ENCODE measurements around the gene TSNAX. TPM values are rescaled to one million over a fixed set of nuclear protein-coding genes. Genes with fewer than 3 reads are reported as not detected.

The TSNAX gene
- total and polyA plus RNA-seq, 9 of the 15 experiments (the other 6 are each of a cell fraction or from before 2014, with no cell fraction given), result 33.8 to 102 (median 61.2) TPM

DNA sequence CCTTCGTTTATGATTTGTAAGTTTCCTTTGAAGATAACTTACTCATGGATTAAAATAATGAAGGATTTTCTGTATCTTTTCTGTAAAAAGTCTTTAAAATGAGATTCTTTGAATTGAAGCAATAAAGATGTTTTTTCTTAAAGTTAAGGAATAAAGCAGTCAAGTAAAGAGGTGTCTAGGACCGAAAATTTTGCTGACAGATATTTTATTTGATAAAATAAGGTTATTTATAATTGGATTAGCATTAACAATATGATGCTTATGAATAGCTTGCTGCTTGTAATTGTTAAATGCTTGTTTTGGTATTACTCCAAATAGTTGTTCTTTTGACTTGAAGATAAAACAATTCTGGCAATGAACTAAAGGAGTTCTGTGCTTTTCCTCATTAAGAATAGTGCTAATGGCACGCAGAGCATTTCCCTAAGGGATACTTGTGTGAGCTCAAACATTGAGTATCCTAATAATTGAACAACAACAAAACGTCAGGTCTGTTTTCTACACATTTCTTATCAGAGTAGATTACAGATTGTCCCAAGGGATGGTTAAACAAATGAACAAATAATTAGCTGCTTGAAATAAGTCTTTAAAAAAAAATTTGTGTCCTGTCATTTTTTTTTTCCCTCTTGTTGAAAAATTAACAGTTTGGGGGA lies 16.6 kb downstream of the TSNAX start:
- Histone ChIP-seq H3K27me3 (ENCODE audit: control insufficient read depth in 2 of 2, insufficient read depth in 2 of 2, low read length in 2 of 2) (no peaks in the 10 kb centered on the region), H3K79me2 (ENCODE audit: control insufficient read depth, insufficient read depth, low read length) (peaks cover 12% of the 10 kb centered on the region; the same call in 2 of the 3 replicates), H3K9me1 (ENCODE audit: control insufficient read depth, insufficient read depth, low read length) (peaks cover 4% of the 10 kb centered on the region), H4K20me1 (replicated peaks; ENCODE audit: control insufficient read depth, insufficient read depth, low read length) (no peaks in the 10 kb centered on the region), H3K4me2 (ENCODE audit: insufficient read depth, low read length) (no peak overlapping the region), H3K4me1 (replicated peaks in 1 of 2; ENCODE audit: control insufficient read depth in 2 of 2, insufficient read depth in 2 of 2, low read length in 2 of 2) (peaks cover 0 to 3% of the 10 kb centered on the region in 2 experiments; a peak in 1 of 5 replicates), H3K9me3 (replicated peaks; ENCODE audit: control insufficient read depth, insufficient read depth, low read depth, low read length) (no peaks in the 10 kb centered on the region), H3K9ac (ENCODE audit: insufficient read depth in 1 of 2, low read depth in 2 of 2, low read length in 2 of 2) (no peak overlapping the region), H3K36me3 (ENCODE audit: control insufficient read depth, insufficient read depth, low read length) (peaks cover 70% of the 10 kb centered on the region), H3K4me3 (no peak overlapping the region), H3K27ac (ENCODE audit: extremely low read depth, low read depth, low read length) (no peak overlapping the region), H2AFZ (ENCODE audit: low read depth, low read length) (no peak overlapping the region)
- DNase-seq (ENCODE audit: extremely low read depth in 1 of 4, low spot score in 3 of 4) (no peak), ATAC-seq (no peak), FAIRE-seq (no peak)
- ChIA-PET CTCF (ENCODE audit: low intra/inter-chr PET ratio) (no interaction called here), POLR2A (interaction anchor here (0.6 to 2.1 kb wide), 5 partner anchors 10 to 187 kb away, joined by 3 to 6 read pairs (median 3); no protein-coding TSS in a partner anchor)
- no TSS peak for BruUV-seq (replicated peaks)
- TF ChIP-seq MAFF (IDR thresholded peaks at IDR 0.05; ENCODE audit: low read length), result 0 out of 2 replicates have a peak, but pooled peaks have one; percentile 15
- TF ChIP-seq ZNF316 (IDR thresholded peaks at IDR 0.05), result peak; percentile 77
- no peak for TF ChIP-seq ZNF668 (CRISPR knock-in tag; IDR thresholded peaks at IDR 0.05)
- no peak for TF ChIP-seq NRF1 (conservative IDR thresholded peaks at IDR 0.05 in 1 of 2, IDR thresholded peaks at IDR 0.05 in 1 of 2)
- TF ChIP-seq C11orf30 (IDR thresholded peaks at IDR 0.05; ENCODE audit: low read depth), result peak; percentile 68
- intact Hi-C loops (cut with micrococcal nuclease) (no loop called here), in situ Hi-C loops (cut with MboI) (no loop called here)
- WGBS (ENCODE audit: insufficient coverage, low coverage, missing lambda C conversion rate), result 78% methylated on average over 4 of the region's 4 CpGs

GRCh38 chr1:231546693-231547092 lies 18.2 kb downstream of the TSNAX start:
- intact Hi-C loops (cut with micrococcal nuclease) (no loop called here), in situ Hi-C loops (cut with MboI) (no loop called here)
- H3K4me1 ChIP-seq (replicated peaks in 1 of 2; ENCODE audit: control insufficient read depth in 2 of 2, insufficient read depth in 2 of 2, low read length in 2 of 2), result peaks cover 0 to 3% of the 10 kb centered on the region in 2 experiments; a peak in 1 of 5 replicates
- H3K4me2 ChIP-seq (ENCODE audit: insufficient read depth, low read length), result no peak overlapping the region
- no peak for DNase-seq (ENCODE audit: extremely low read depth in 1 of 4, low spot score in 3 of 4)
- peaks cover 12% of the 10 kb centered on the region; the same call in 2 of the 3 replicates for H3K79me2 ChIP-seq (ENCODE audit: control insufficient read depth, insufficient read depth, low read length)
- no peaks in the 10 kb centered on the region for H3K9me3 ChIP-seq (replicated peaks; ENCODE audit: control insufficient read depth, insufficient read depth, low read depth, low read length)
- H3K4me3 ChIP-seq, result no peak overlapping the region
- TF ChIP-seq GABPB1 (CRISPR knock-in tag; IDR thresholded peaks at IDR 0.05), result no peak
- TF ChIP-seq, protein P1, sequence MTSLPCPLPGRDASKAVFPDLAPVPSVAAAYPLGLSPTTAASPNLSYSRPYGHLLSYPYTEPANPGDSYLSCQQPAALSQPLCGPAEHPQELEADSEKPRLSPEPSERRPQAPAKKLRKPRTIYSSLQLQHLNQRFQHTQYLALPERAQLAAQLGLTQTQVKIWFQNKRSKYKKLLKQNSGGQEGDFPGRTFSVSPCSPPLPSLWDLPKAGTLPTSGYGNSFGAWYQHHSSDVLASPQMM (CRISPR knock-in tag; IDR thresholded peaks at IDR 0.05), result no peak
- no peak for TF ChIP-seq HMGXB4 (CRISPR knock-in tag; IDR thresholded peaks at IDR 0.05)
- TF ChIP-seq, protein P2, sequence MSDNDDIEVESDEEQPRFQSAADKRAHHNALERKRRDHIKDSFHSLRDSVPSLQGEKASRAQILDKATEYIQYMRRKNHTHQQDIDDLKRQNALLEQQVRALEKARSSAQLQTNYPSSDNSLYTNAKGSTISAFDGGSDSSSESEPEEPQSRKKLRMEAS (CRISPR knock-in tag; IDR thresholded peaks at IDR 0.05), result no peak
- TF ChIP-seq PTRF (tag; IDR thresholded peaks at IDR 0.05), result no peak
- no peak for TF ChIP-seq ZBTB8A (IDR thresholded peaks at IDR 0.05; ENCODE audit: partially characterized antibody)
- TF ChIP-seq ZNF232 (CRISPR knock-in tag; IDR thresholded peaks at IDR 0.05), result no peak
- no peak for TF ChIP-seq BDP1 (IDR thresholded peaks at IDR 0.05; ENCODE audit: insufficient read depth, insufficient read length)
- TF ChIP-seq CBX8 (IDR thresholded peaks at IDR 0.05; ENCODE audit: borderline replicate concordance, extremely low read depth, low read depth, low read length, poor library complexity, severe bottlenecking), result no peak
- POLR2A ChIA-PET, result interaction anchor here (1.6 to 2.1 kb wide), 2 partner anchors 9 to 12 kb away, joined by 4 to 6 read pairs; no protein-coding TSS in a partner anchor
- CTCF ChIA-PET (ENCODE audit: low intra/inter-chr PET ratio), result no interaction called here
- 0 out of 2 replicates have a peak, but pooled peaks cover 3% of the 10 kb centered on the region for H4K20me1 ChIP-seq (replicated peaks; ENCODE audit: control insufficient read depth, insufficient read depth, low read length)
- H3K9ac ChIP-seq (ENCODE audit: insufficient read depth in 1 of 2, low read depth in 2 of 2, low read length in 2 of 2), result no peak overlapping the region
- BruUV-seq (replicated peaks), result no TSS peak
- no peak for ATAC-seq
- no peak overlapping the region for H3K27ac ChIP-seq (ENCODE audit: extremely low read depth, low read depth, low read length)
- H2AFZ ChIP-seq (ENCODE audit: low read depth, low read length), result no peak overlapping the region
- H3K27me3 ChIP-seq (ENCODE audit: control insufficient read depth in 2 of 2, insufficient read depth in 2 of 2, low read length in 2 of 2), result no peaks in the 10 kb centered on the region
- WGBS (ENCODE audit: insufficient coverage, low coverage, missing lambda C conversion rate), result 97% methylated on average over 4 of the region's 4 CpGs
- no peak for FAIRE-seq
- peaks cover 4% of the 10 kb centered on the region for H3K9me1 ChIP-seq (ENCODE audit: control insufficient read depth, insufficient read depth, low read length)
- peaks cover 65% of the 10 kb centered on the region for H3K36me3 ChIP-seq (ENCODE audit: control insufficient read depth, insufficient read depth, low read length)
